DND-41 (cell line): Measurements from ENCODE around the gene FHIT.

Experiments
- CTCF ChIP-seq: IDR thresholded peaks from 2 replicates; pipeline ENCODE4 v1.5.1; 2012; ENCODE audit warnings: borderline replicate concordance, low read length, moderate library complexity, mild to moderate bottlenecking; ENCODE audit not compliant: poor library complexity, severe bottlenecking; ENCODE audit errors: extremely low read depth
- EZH2 ChIP-seq: IDR thresholded peaks from 3 replicates; pipeline ENCODE4 v1.6.1; 2012; ENCODE audit warnings: borderline replicate concordance, low read depth, mild to moderate bottlenecking, moderate library complexity, low read length, inconsistent platforms; ENCODE audit not compliant: severe bottlenecking

DNA sequence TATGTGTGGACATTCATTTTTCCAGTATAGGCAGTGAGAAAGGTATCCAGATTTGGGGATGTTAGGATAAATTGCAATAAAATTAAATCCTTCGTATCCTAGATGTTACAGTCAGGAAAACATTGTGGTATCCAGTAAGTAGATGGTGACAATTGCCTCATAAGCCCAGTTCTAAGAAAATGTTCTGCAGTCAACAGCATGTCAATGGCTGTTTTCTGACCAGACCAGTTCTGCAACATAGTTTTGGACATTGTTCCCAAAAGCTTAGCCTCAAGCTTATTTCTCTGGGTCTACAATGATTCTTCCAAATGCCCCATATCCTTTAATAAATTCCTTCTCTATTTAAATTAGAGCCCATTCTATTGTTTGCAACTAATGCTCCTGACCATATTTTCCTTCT is 480.7 kb downstream of the FHIT start:
- no peak for TF ChIP-seq CTCF
- no peak for TF ChIP-seq EZH2
